DOHH2 (cell line): ENCODE results near the gene IGSF9B.

Experiments
- H3F3A ChIP-seq: fragments of 200-600 bp; sonication (generic), shearing (Covaris generic); 2 replicates; pipeline ENCODE4 v1.6.0; 2016; ENCODE audit warnings: antibody characterized with exemption, mild to moderate bottlenecking; ENCODE audit not compliant: control insufficient read depth, insufficient read depth
- H3K27ac ChIP-seq: fragments of 200-600 bp; sonication (generic); 2 replicates; pipeline ENCODE4 v1.5.1; 2014; ENCODE audit warnings: low read depth, mild to moderate bottlenecking, low read length, moderate library complexity
- H3K27me3 ChIP-seq: fragments of 200-600 bp; sonication (generic); 2 replicates; pipeline ENCODE4 v1.6.1; 2014; ENCODE audit warnings: mild to moderate bottlenecking, low read length, mixed read lengths; ENCODE audit not compliant: control insufficient read depth
- H3K36me3 ChIP-seq: fragments of 200-600 bp; sonication (generic); 2 replicates; pipeline ENCODE4 v1.6.1; 2014; ENCODE audit warnings: mild to moderate bottlenecking, low read length, moderate library complexity, mixed read lengths; ENCODE audit not compliant: control insufficient read depth
- H3K4me1 ChIP-seq: fragments of 200-600 bp; sonication (generic); 2 replicates; pipeline ENCODE4 v1.6.1; 2014; ENCODE audit warnings: mild to moderate bottlenecking, low read length, mixed read lengths; ENCODE audit not compliant: control insufficient read depth
- H3K4me2 ChIP-seq: fragments of 200-600 bp; sonication (generic); 2 replicates; pipeline ENCODE4 v1.6.0; 2014; ENCODE audit warnings: mild to moderate bottlenecking, low read length, moderate library complexity
- H3K4me3 ChIP-seq: fragments of 200-600 bp; sonication (generic); 2 replicates; pipeline ENCODE4 v1.5.1; 2014; ENCODE audit warnings: mild to moderate bottlenecking, low read length, mixed read lengths
- H3K79me2 ChIP-seq: fragments of 200-600 bp; sonication (generic); 2 replicates; pipeline ENCODE4 v1.6.1; 2014; ENCODE audit warnings: mild to moderate bottlenecking, low read length, mixed read lengths; ENCODE audit not compliant: control insufficient read depth
- H3K9me2 ChIP-seq: fragments of 200-600 bp; sonication (generic); replicated peaks from 2 replicates; pipeline ENCODE4 v1.6.1; 2014; ENCODE audit warnings: mild to moderate bottlenecking, low read length, mixed read lengths; ENCODE audit not compliant: control insufficient read depth
- H3K9me3 ChIP-seq: fragments of 200-600 bp; sonication (generic); 2 replicates; pipeline ENCODE4 v1.6.1; 2014; ENCODE audit warnings: antibody characterized with exemption, low read length, mixed read lengths; ENCODE audit not compliant: control insufficient read depth, insufficient read depth
- H4K20me1 ChIP-seq: fragments of 200-600 bp; sonication (generic); 2 replicates; pipeline ENCODE4 v1.6.0; 2014; ENCODE audit warnings: low read depth, mild to moderate bottlenecking, antibody characterized with exemption, low read length, moderate library complexity; ENCODE audit not compliant: control insufficient read depth, insufficient read depth
- CTCF ChIP-seq: fragments of 200-600 bp; sonication (generic); IDR thresholded peaks from one replicate; pipeline ENCODE4 v1.5.1; 2014; ENCODE audit warnings: antibody characterized with exemption, mild to moderate bottlenecking, low read depth, low read length; ENCODE audit not compliant: poor library complexity, severe bottlenecking
- EZH2phosphoT487 ChIP-seq: fragments of 200-600 bp; sonication (generic); IDR thresholded peaks from 2 replicates; pipeline ENCODE4 v1.6.1; 2017; ENCODE audit warnings: borderline replicate concordance, mild to moderate bottlenecking, antibody characterized with exemption, low read length, moderate library complexity, mixed read lengths

The IGSF9B gene

GRCh38 chr11:133971881-133972280 is 15.1 kb upstream of the IGSF9B start:
- H3K4me2 ChIP-seq, result no peak overlapping the region
- H3K4me1 ChIP-seq, result no peaks in the 10 kb centered on the region
- H3K9me3 ChIP-seq, result no peaks in the 10 kb centered on the region
- H3F3A ChIP-seq, result no peaks in the 10 kb centered on the region
- H3K27me3 ChIP-seq, result no peaks in the 10 kb centered on the region
- no peaks in the 10 kb centered on the region for H3K9me2 ChIP-seq
- no peaks in the 10 kb centered on the region for H3K79me2 ChIP-seq
- no peak overlapping the region for H3K27ac ChIP-seq
- H3K4me3 ChIP-seq, result no peak overlapping the region
- H4K20me1 ChIP-seq, result no peaks in the 10 kb centered on the region
- H3K36me3 ChIP-seq, result no peaks in the 10 kb centered on the region
- TF ChIP-seq CTCF (no peak), EZH2phosphoT487 (no peak)

GRCh38 chr11:133969112-133969511 is 12.3 kb upstream of the IGSF9B start:
- Histone ChIP-seq H3K79me2 (no peaks in the 10 kb centered on the region), H3K4me2 (no peak overlapping the region)
- TF ChIP-seq CTCF (no peak), EZH2phosphoT487 (no peak)

GRCh38 chr11:133968300-133968699 is 11.5 kb upstream of the IGSF9B start:
- H3K4me3 ChIP-seq, result no peak overlapping the region
- TF ChIP-seq CTCF (no peak), EZH2phosphoT487 (no peak)

More at GRCh38 chr11:133969112-133969511, 12.3 kb upstream of the IGSF9B start:
- no peaks in the 10 kb centered on the region for H3K4me1 ChIP-seq
- H3K9me3 ChIP-seq, result no peaks in the 10 kb centered on the region
- no peaks in the 10 kb centered on the region for H3F3A ChIP-seq
- H4K20me1 ChIP-seq, result no peaks in the 10 kb centered on the region
- no peaks in the 10 kb centered on the region for H3K36me3 ChIP-seq
- no peaks in the 10 kb centered on the region for H3K27me3 ChIP-seq
- H3K4me3 ChIP-seq, result no peak overlapping the region
- H3K9me2 ChIP-seq, result no peaks in the 10 kb centered on the region
- H3K27ac ChIP-seq, result no peak overlapping the region

More at GRCh38 chr11:133968300-133968699, 11.5 kb upstream of the IGSF9B start:
- H3K4me1 ChIP-seq, result no peaks in the 10 kb centered on the region
- no peaks in the 10 kb centered on the region for H3K79me2 ChIP-seq
- no peak overlapping the region for H3K4me2 ChIP-seq
- no peaks in the 10 kb centered on the region for H3K36me3 ChIP-seq
- no peak overlapping the region for H3K27ac ChIP-seq
- no peaks in the 10 kb centered on the region for H3K9me2 ChIP-seq
- H4K20me1 ChIP-seq, result no peaks in the 10 kb centered on the region
- no peaks in the 10 kb centered on the region for H3F3A ChIP-seq
- H3K9me3 ChIP-seq, result no peaks in the 10 kb centered on the region
- no peaks in the 10 kb centered on the region for H3K27me3 ChIP-seq
